ENCODE measurements around the gene USHBP1.

DNA sequence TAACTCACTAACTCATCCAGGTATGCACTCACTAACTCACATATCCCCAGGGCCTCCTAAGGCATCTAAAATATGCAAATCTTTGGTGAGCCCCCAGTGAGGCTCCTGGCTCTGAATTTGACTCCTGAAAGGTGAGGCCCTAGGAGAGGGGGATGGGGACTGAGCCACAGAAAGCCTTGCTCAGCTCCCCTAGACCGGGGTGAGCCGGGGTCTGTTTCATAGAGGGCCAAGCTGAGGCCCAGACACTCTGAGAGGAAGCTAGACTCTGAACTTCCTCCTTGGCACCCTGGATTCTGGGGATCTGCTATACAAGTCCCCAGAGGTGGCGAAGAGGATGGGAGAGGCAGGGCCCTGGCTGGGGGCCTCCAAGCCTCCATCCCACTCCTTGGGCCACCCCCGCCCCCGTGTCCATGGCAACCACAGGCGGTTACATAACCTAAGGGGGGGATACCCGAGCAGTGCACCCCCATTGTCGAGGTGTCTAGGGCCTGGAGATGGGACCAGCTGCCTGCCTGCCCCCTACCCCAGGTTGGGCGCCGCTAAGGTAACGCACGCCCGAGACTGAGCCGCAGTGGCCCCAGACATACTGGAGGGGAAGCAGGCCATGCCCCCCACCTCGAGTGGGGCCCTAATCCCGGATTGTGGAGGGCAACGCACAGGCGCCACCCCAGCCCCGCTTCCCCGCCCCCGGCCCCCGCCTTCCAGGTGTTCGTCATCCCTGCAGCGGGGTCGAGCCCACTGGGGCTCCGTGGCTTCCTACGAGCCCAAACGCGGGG lies 38.0 kb upstream of the USHBP1 start:
- TF ChIP-seq, protein P1, sequence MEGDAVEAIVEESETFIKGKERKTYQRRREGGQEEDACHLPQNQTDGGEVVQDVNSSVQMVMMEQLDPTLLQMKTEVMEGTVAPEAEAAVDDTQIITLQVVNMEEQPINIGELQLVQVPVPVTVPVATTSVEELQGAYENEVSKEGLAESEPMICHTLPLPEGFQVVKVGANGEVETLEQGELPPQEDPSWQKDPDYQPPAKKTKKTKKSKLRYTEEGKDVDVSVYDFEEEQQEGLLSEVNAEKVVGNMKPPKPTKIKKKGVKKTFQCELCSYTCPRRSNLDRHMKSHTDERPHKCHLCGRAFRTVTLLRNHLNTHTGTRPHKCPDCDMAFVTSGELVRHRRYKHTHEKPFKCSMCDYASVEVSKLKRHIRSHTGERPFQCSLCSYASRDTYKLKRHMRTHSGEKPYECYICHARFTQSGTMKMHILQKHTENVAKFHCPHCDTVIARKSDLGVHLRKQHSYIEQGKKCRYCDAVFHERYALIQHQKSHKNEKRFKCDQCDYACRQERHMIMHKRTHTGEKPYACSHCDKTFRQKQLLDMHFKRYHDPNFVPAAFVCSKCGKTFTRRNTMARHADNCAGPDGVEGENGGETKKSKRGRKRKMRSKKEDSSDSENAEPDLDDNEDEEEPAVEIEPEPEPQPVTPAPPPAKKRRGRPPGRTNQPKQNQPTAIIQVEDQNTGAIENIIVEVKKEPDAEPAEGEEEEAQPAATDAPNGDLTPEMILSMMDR (IDR thresholded peaks at IDR 0.05) = no peak
- TF ChIP-seq POLR2A (IDR thresholded peaks at IDR 0.05) = no peak
- no peak for TF ChIP-seq POLR2AphosphoS5 (IDR thresholded peaks at IDR 0.05)

Data from prostate gland (tissue), 2 donors.